GM21737 (cell line): ENCODE measurements around the gene ID2.
A peak's percentile ranks its signal among the peaks of the same experiment; 100 is the strongest.

Source experiments
- ATAC-seq: cut with Tn5 transposase; IDR thresholded peaks from one replicate; pipeline ENCODE4 v1.9.1; 2021; ENCODE audit warnings: mild to moderate bottlenecking, moderate library complexity; ENCODE audit not compliant: unreplicated experiment

The ID2 gene

GRCh38 chr2:8682719-8683667 lies 1.1 kb downstream of the ID2 start:
- ATAC-seq, result no peak

DNA sequence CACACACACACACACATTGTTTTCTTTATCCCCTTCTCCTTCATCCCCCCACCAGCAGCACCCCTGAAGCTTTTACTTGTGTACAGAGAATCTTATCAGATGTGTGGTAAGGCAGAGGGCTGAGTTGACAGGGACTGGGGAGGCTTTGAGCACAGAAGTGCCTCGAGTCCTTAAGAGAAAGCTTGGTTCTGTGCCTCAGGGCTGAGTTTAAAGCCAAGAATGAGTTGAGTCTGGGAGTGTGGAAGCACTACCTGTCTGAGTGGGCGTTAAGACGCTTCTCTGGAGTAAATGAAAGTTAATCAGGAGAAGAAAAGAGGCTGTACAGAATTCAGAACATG lies 2.7 kb downstream of the ID2 start:
- ATAC-seq, result no peak

DNA sequence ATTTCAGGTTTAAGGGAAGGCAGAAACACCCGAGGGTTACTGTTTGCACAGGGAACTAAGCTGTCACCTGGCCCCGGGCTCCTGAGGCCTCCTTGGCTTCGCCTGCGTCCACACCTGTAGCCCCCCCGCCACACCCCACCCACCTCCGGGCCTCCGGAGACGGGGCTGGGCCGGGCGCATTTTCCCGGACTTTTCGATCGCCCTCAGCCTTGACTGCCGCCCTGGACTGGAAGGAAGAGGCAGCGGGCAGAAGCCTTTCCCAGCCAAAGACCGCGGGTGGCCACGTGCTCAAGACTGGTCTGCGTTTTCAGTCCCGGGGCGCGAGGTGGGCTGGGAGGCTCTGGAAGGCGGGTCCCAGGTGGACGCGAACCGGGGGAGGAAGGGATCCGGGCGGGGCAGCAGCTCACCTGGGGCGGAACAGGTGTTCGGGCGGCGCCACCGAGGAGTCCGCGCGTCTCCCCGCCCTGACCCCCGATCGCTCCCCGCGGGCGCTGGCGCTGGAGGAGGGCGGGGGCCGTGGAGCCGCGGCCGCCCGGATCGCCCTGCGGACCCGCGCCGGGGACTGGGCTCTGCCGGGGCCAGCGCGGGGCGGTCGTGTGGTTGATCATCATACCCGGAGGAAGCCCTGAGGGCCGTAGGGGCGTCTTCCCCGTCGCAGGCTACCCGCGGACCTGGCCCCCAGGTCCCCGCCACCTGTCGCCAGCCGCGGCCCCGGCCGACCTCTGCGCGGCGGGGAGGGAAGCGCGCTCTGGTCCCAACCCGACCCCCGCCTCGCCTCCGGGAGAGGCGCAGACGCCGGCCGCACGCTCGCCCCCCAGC lies 3.2 kb downstream of the ID2 start:
- ATAC-seq, result peak; percentile 7

GRCh38 chr2:8685697-8686358 lies 4.0 kb downstream of the ID2 start:
- ATAC-seq, result peak; percentile 37

DNA sequence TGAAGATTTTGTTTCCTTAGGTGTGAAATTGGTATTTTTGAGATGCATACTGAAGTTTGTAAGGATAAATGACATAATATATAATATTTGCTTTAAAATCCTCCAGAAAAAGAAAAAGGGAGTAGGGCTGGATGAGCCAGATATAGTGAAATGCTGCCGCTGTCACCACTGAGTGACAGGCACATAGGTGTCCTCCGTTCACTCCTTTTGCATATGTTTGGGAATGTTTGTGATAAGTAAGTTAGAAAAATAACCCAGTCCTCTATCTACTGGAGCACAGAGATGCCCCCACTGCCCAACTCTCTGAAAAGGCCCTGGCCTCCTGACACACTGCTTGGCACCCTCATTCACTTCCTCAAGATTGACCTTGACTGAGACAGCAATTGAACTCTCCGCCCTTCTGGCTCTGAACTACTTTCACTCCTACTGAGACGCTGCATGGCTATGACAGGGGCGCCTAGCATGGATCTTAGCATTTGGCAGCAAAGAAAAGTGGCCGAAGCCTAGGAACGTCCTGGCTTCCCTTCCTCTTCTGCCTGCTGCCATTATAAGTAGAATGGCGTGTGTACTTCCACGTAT lies 10.1 kb downstream of the ID2 start:
- no peak for ATAC-seq

GRCh38 chr2:8692783-8693156 lies 10.9 kb downstream of the ID2 start:
- no peak for ATAC-seq

DNA sequence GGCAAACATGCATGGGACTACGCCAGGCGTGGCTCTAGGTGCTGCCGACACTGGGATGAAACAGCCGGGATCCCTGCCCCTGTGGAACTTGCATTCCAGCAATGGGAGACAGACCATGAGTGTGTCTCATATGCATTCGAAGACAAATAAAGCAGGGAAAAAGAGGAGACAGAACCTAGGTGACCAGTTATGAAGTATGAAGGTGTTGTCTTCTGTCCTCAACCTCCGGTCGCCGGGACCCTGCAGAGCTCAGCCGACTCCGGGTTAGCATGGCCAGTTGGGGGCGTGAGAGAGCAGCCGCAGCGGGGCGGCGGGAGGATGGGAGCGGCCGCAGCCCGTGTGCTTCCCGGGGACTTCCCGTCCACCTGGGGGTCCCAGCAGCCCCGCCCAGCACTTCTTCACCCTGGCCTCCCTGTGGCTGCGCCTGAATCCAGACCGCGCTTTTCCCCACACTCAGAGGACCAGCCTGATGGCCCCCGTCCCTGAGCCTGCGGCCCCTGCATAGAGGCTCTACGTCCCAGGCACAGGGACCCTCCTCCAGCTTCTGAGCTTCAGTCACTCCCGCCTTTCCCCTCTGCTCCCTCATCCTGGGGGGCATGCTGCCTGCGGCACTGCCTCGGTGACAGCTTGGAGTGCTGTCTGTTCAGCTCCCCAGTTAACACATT lies 11.4 kb downstream of the ID2 start:
- ATAC-seq, result no peak

GRCh38 chr2:8694737-8695136 lies 12.9 kb downstream of the ID2 start:
- no peak for ATAC-seq

DNA sequence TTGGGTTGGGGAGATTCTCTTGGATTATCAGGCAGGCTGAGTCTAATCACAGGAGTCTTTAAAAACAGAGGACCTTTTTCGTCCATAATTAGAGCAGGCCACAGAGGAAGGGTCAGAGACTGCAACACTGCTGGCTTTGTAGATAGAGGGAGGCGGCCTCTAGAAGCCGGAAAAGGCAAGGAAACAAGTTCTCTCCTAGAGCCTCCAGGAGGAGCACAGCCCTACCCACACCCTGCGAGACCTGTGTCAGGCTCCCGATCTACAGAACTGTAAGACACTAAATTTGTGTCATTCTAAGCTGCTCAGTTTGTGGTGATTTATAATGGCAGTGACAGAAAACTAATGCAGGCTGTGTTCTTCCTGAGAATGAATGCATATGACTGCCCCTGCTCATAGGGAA lies 15.3 kb downstream of the ID2 start:
- ATAC-seq, result no peak

DNA sequence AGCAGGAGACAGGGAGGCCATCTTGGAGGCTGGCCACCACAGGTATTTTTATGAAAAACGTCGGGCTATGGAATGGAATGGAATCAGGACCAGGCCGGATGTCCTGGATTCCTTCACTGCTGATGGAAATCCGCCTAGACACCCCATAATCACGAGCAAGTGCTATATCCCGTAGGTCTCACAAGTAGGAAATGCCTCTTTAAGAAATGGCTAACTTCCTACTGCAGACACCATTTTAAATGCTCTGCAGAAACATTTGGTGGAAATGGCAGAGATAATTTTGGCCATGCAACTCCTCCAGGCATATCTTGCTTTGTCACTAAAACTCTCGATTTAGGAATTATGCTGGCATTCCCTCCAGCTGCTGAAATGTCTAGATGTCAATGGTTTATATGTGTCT lies 18.0 kb downstream of the ID2 start:
- ATAC-seq, result no peak

GRCh38 chr2:8701681-8702379 lies 20.0 kb downstream of the ID2 start:
- no peak for ATAC-seq

DNA sequence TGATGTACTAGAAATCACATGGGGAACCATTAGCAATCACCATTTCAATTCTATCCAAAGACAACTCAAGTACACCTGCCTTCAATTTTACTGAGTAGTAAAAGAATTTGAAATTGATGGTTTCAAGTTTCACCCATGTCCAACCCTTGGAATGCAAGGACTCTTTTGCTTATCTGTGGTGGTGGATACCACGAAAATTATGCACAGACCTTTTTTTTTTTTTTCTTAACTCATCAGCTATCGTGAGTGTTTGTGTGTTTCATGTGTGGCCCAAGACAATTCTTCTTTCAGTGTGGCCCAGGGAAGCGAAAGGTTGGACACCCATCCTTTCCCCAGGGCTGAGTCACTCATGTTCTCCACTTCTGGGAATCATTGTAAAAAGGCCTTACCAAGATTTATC lies 23.1 kb downstream of the ID2 start:
- ATAC-seq, result no peak

GRCh38 chr2:8709611-8710010 lies 27.8 kb downstream of the ID2 start:
- no peak for ATAC-seq

DNA sequence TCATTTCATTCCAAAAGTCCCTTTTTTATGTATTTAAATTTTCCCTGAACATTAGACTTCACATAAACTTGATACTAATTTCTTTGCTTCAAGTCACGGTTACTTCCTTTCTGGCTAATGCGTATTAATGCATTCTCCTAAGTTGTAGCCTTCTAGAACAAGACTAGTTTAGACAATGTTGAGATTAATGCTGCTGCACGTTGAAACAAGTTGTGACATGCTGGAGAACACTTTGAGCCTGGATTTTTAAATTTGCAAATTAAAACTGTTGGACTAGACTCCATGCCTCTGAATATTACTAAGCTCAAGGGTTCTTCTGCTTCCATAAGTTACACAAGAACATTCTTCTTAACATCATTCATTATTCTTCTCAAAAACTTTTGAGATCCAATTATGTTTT lies 29.1 kb downstream of the ID2 start:
- no peak for ATAC-seq

DNA sequence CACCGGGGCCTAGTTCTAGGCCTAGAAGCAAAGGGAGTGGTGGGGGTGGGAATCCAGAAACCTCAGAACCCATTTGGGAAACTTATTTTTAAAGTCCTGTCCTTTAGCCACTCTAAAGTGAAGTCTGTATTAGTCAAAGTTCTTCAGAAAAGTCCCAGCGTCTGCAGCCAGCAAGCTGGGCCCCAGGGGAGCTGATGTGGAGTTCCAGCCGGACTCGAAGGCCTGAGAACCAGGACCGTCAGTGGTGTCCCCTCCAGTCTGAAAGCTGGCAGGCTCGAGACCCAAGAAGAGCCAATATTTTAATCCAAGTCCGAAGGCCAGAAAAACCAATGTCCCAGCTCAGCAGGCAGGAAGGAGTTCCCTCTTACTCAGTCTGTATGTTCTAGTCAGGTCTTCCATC lies 32.4 kb downstream of the ID2 start:
- no peak for ATAC-seq

DNA sequence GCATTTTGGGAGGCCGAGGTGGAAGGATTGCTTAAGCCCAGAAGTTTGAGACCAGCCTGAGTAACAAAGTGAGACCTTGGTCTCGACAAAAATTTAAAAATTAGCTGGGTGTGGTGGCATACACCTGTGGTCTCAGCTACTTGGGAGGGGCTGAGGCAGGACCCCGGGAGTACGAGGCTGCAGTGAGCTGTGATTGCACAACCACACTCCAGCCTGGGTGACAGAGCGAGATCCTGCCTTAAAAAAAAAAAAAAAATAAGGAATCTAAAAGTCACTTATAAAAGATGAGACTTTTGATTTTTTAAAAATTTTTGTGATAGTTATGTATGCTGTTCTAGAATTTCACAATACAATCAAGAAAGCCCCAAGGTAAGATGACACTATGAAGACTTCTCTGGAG lies 33.1 kb downstream of the ID2 start:
- ATAC-seq, result no peak

DNA sequence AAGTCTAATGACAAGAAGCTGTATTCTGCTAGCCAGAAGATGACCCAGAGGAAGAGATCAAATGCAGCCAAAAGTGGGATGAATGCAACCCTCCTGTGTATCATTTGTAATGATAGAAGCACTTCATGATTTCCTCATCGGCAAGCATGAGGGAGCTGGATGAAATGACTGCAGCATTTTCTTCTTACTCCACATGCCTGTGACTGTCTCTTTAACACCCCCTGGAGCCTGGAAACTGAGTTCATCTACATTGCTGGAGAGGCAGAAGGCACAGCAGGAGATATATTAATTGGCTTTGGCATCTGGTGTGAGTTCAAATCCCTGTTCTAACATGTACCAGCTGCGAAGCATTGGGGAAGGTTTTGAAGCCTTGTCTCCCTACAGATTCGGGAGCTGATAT lies 37.7 kb downstream of the ID2 start:
- no peak for ATAC-seq

GRCh38 chr2:8720741-8721140 lies 38.9 kb downstream of the ID2 start:
- no peak for ATAC-seq

DNA sequence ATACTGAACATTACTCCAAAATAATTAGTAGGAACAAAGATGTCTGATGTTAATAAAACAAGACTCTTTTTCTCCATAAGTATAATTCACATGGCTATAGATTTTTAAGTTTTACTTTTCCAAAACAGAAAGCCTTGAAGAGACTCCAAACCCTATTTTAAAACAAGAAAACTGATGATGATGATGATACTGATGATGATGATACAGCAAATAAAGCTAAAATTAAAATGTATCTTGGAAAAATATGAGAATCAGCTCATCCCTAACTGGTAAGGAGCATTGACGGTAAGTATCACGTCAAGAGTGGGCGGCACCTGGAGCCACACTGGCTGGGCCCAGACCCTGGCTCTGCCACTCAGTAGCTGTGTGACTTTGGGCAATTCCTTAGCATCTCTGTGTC lies 39.6 kb downstream of the ID2 start:
- no peak for ATAC-seq

- ATAC-seq, result no peak
These were observed 41.1 kb downstream of the ID2 start for GRCh38 chr2:8722986-8723385.
